ENCODE results near the gene ITIH4. TPM values are rescaled to one million over a fixed set of nuclear protein-coding genes. Genes with fewer than 3 reads are reported as not detected.

Gene ITIH4
- total and polyA plus RNA-seq, 2 of the 13 experiments (the other 11 are each of a cell fraction or from before 2014, with no cell fraction given): 2.7 to 5.3 TPM

DNA sequence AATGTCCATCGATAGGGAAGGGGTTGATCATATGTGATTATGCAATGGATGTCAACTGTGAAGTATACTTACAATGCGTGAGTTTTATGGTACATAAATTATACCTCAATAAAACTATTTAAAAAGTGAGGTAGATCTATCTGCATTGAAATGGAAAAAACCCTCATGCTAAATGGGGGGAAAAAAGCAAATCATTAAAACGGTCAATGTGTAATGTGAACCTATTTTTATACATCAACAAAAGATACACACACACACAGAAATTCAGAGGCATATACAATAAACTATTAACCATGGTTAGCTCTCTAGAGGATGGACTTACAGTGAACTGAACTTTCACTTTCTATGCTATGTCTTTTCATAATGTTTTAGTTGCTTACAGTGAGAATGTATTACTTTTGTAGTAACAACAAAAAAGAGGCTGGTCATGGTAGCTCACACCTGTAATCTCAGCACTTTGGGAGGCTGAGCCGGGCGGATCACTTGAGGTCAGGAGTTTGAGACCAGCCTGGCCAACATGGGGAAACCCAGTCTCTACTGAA is 43.8 kb upstream of the ITIH4 start (continued):
- TF ChIP-seq, protein P1, sequence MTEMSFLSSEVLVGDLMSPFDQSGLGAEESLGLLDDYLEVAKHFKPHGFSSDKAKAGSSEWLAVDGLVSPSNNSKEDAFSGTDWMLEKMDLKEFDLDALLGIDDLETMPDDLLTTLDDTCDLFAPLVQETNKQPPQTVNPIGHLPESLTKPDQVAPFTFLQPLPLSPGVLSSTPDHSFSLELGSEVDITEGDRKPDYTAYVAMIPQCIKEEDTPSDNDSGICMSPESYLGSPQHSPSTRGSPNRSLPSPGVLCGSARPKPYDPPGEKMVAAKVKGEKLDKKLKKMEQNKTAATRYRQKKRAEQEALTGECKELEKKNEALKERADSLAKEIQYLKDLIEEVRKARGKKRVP (CRISPR knock-in tag; IDR thresholded peaks at IDR 0.05): no peak
- TF ChIP-seq, protein P2, sequence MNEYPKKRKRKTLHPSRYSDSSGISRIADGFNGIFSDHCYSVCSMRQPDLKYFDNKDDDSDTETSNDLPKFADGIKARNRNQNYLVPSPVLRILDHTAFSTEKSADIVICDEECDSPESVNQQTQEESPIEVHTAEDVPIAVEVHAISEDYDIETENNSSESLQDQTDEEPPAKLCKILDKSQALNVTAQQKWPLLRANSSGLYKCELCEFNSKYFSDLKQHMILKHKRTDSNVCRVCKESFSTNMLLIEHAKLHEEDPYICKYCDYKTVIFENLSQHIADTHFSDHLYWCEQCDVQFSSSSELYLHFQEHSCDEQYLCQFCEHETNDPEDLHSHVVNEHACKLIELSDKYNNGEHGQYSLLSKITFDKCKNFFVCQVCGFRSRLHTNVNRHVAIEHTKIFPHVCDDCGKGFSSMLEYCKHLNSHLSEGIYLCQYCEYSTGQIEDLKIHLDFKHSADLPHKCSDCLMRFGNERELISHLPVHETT (CRISPR knock-in tag; conservative IDR thresholded peaks at IDR 0.05): no peak
- TF ChIP-seq KMT2B (CRISPR knock-in tag; IDR thresholded peaks at IDR 0.05) (no peak), ZSCAN25 (CRISPR knock-in tag; IDR thresholded peaks at IDR 0.05) (no peak)
- TF ChIP-seq, protein P3, sequence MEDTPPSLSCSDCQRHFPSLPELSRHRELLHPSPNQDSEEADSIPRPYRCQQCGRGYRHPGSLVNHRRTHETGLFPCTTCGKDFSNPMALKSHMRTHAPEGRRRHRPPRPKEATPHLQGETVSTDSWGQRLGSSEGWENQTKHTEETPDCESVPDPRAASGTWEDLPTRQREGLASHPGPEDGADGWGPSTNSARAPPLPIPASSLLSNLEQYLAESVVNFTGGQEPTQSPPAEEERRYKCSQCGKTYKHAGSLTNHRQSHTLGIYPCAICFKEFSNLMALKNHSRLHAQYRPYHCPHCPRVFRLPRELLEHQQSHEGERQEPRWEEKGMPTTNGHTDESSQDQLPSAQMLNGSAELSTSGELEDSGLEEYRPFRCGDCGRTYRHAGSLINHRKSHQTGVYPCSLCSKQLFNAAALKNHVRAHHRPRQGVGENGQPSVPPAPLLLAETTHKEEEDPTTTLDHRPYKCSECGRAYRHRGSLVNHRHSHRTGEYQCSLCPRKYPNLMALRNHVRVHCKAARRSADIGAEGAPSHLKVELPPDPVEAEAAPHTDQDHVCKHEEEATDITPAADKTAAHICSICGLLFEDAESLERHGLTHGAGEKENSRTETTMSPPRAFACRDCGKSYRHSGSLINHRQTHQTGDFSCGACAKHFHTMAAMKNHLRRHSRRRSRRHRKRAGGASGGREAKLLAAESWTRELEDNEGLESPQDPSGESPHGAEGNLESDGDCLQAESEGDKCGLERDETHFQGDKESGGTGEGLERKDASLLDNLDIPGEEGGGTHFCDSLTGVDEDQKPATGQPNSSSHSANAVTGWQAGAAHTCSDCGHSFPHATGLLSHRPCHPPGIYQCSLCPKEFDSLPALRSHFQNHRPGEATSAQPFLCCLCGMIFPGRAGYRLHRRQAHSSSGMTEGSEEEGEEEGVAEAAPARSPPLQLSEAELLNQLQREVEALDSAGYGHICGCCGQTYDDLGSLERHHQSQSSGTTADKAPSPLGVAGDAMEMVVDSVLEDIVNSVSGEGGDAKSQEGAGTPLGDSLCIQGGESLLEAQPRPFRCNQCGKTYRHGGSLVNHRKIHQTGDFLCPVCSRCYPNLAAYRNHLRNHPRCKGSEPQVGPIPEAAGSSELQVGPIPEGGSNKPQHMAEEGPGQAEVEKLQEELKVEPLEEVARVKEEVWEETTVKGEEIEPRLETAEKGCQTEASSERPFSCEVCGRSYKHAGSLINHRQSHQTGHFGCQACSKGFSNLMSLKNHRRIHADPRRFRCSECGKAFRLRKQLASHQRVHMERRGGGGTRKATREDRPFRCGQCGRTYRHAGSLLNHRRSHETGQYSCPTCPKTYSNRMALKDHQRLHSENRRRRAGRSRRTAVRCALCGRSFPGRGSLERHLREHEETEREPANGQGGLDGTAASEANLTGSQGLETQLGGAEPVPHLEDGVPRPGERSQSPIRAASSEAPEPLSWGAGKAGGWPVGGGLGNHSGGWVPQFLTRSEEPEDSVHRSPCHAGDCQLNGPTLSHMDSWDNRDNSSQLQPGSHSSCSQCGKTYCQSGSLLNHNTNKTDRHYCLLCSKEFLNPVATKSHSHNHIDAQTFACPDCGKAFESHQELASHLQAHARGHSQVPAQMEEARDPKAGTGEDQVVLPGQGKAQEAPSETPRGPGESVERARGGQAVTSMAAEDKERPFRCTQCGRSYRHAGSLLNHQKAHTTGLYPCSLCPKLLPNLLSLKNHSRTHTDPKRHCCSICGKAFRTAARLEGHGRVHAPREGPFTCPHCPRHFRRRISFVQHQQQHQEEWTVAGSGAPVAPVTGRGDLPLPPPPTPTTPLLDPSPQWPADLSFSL (CRISPR knock-in tag; IDR thresholded peaks at IDR 0.05): no peak

Data from HepG2 (cell line).